Measurements from ENCODE around the gene ANG.

- no peak for TF ChIP-seq CTCF (IDR thresholded peaks at IDR 0.05)
- no peak for TF ChIP-seq EZH2 (IDR thresholded peaks at IDR 0.05; ENCODE audit: borderline replicate concordance, insufficient read depth, low read depth, low read length, poor library complexity, severe bottlenecking)
Measured at GRCh38 chr14:20682127-20682434, 6.5 kb upstream of the ANG start.

Data from B cell (primary cell).